ENCODE measurements around the gene TSPAN19.

Gene TSPAN19

DNA sequence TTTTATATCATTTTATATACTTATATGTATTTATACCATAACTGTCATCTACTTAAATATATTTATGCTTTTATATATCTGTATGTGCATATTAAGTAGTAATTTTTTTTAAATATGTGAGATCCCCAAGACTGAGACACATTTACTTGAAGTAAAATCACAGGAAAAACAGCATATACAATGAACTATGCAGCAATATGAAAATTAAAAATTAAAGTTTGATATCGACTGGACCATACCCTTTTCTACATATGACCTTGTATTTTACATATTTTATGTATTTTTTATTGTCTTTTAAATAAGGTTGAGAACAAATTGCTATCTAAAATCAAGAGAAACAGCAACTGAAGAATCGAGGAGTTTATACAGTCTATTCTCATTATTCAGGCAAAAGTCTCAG lies 50.0 kb downstream of the TSPAN19 start:
- no peak for DNase-seq
- peak overlapping the region; percentile 53 for H3K27ac ChIP-seq
- no peak overlapping the region for H3K4me3 ChIP-seq (ENCODE audit: low read depth, low read length)
- H3K36me3 ChIP-seq, result no peaks in the 10 kb centered on the region
- no peaks in the 10 kb centered on the region for H3K9me3 ChIP-seq (ENCODE audit: severe bottlenecking)
- H3K27me3 ChIP-seq (ENCODE audit: insufficient read depth, low read depth, severe bottlenecking), result no peaks in the 10 kb centered on the region
- TF ChIP-seq, protein P1, sequence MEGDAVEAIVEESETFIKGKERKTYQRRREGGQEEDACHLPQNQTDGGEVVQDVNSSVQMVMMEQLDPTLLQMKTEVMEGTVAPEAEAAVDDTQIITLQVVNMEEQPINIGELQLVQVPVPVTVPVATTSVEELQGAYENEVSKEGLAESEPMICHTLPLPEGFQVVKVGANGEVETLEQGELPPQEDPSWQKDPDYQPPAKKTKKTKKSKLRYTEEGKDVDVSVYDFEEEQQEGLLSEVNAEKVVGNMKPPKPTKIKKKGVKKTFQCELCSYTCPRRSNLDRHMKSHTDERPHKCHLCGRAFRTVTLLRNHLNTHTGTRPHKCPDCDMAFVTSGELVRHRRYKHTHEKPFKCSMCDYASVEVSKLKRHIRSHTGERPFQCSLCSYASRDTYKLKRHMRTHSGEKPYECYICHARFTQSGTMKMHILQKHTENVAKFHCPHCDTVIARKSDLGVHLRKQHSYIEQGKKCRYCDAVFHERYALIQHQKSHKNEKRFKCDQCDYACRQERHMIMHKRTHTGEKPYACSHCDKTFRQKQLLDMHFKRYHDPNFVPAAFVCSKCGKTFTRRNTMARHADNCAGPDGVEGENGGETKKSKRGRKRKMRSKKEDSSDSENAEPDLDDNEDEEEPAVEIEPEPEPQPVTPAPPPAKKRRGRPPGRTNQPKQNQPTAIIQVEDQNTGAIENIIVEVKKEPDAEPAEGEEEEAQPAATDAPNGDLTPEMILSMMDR (IDR thresholded peaks at IDR 0.05; ENCODE audit: low read depth, low read length), result no peak

DNA sequence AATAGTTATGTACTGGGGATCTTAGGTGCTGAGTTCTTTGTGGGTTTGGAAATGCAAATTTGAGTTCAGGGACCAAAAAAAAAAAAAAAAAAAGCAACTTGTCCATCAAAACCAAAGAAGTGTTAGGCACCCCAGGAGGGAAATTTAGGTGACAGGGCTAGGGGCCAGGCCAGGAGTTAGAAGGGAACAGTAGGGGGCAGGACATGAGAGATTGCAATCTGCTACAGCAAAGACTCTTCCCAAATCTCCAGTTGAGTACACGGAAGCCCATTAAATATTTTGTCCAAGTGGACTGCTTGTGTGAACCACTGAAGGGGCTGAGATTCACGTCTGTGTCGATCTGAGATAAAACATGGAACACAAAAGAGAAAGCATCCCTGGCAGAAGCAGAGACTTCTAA lies 52.8 kb downstream of the TSPAN19 start:
- Histone ChIP-seq H3K4me3 (ENCODE audit: low read depth, low read length) (no peak overlapping the region), H3K36me3 (no peaks in the 10 kb centered on the region), H3K27me3 (ENCODE audit: insufficient read depth, low read depth, severe bottlenecking) (no peaks in the 10 kb centered on the region), H3K27ac (no peak overlapping the region), H3K9me3 (ENCODE audit: severe bottlenecking) (no peaks in the 10 kb centered on the region)
- DNase-seq, result no peak
- TF ChIP-seq, protein P1 (IDR thresholded peaks at IDR 0.05; ENCODE audit: low read depth, low read length), result no peak

DNA sequence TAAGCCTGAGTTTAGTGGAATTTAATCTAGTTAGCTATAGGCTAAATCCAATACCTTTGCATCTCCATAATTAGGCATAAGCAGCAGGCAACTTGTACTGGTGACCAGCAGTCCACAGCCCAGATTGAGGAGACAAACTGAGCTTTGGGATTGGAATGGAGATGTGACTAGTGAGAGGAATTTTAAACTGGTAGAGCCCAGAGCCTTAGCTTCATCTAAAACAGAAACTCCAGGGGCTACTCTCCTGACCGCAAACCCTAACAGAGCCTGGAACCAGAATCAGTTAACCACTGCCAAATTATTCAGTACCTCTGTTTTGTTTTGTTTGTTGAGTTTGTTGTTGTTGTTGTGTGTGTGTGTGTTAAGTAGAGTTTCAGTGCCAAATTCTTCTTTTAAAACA lies 53.2 kb downstream of the TSPAN19 start:
- Histone ChIP-seq H3K9me3 (ENCODE audit: severe bottlenecking) (no peaks in the 10 kb centered on the region), H3K36me3 (no peaks in the 10 kb centered on the region), H3K27me3 (ENCODE audit: insufficient read depth, low read depth, severe bottlenecking) (no peaks in the 10 kb centered on the region), H3K27ac (no peak overlapping the region), H3K4me3 (ENCODE audit: low read depth, low read length) (no peak overlapping the region)
- no peak for DNase-seq
- TF ChIP-seq, protein P1 (IDR thresholded peaks at IDR 0.05; ENCODE audit: low read depth, low read length), result no peak

DNA sequence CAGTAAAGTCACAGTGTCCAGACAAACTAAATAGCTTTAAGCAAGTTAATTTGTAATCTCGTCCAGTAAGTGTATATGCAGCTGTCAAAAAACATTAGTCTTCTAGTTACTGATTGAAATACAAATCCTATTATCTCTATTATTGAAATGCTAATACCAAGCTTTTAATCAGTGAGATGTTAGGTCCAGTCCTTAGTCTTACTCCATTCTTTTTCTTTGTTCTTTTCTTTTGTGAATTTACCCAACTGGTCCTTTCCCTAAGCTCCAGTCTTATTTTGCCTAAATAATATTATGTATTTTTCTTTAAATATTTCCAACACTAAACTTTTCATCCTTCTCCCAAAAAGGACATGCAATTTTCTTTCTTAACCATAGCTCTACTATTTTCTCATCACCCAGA lies 57.2 kb downstream of the TSPAN19 start:
- no peak overlapping the region for H3K4me3 ChIP-seq (ENCODE audit: low read depth, low read length)
- H3K27ac ChIP-seq, result peak overlapping the region; percentile 44
- TF ChIP-seq, protein P1 (IDR thresholded peaks at IDR 0.05; ENCODE audit: low read depth, low read length), result no peak
- no peak for DNase-seq
- peaks cover 7% of the 10 kb centered on the region for H3K9me3 ChIP-seq (ENCODE audit: severe bottlenecking)
- no peaks in the 10 kb centered on the region for H3K27me3 ChIP-seq (ENCODE audit: insufficient read depth, low read depth, severe bottlenecking)
- no peaks in the 10 kb centered on the region for H3K36me3 ChIP-seq

DNA sequence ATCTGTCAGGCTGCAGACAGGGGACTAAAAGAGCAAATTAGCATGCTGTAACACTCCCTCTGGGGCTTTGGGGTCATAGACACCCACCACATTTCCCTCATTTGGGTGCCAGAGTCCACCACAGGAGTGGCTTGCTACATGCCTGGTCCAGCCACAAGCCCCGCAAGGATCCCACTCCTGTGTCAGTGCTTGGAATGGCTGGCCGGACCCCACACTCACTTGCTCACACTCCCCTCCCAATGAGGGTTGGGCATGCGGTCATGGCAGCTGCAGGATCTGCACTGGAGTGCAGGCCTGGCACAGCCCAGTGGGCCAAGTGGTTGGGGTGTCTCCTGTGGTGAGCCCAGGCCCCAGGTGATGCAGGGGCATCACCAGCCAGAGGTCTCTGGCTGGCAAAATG lies 59.9 kb downstream of the TSPAN19 start:
- Histone ChIP-seq H3K9me3 (ENCODE audit: severe bottlenecking) (peaks cover 7% of the 10 kb centered on the region), H3K36me3 (no peaks in the 10 kb centered on the region), H3K4me3 (ENCODE audit: low read depth, low read length) (no peak overlapping the region), H3K27ac (no peak overlapping the region), H3K27me3 (ENCODE audit: insufficient read depth, low read depth, severe bottlenecking) (no peaks in the 10 kb centered on the region)
- DNase-seq, result no peak
- TF ChIP-seq, protein P1 (IDR thresholded peaks at IDR 0.05; ENCODE audit: low read depth, low read length), result no peak

DNA sequence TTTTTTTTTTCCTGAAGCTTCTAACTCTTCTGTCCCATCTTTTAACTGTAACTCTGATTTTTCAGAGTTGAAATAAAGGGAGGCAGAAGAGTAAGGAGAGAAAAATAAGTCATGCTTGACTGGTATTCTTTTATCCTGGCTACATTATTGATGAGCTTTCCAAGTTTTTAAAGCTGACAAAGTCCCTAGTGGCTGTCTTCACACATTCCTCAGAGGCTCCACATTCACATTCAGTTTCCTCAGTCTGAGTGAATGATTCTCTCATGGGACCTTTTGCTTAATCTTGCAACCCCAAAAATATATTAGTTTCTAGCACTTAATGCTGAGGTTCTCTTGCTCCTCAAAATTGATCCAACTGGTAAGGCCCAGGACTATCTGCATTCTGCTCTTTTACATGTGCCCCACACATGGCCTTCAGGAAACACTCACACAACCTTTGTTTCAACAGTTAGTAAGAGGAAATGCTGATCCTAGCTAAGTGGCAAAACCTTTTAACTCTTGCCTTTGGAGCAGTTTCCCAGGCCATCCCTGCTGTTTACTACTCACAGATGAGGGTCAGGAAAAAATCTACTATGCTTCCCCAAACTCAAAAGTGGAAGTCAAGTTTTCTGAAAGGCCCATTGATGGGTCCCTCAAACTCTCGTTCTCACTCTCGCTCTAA lies 61.8 kb downstream of the TSPAN19 start:
- TF ChIP-seq, protein P1 (IDR thresholded peaks at IDR 0.05; ENCODE audit: low read depth, low read length), result no peak
- Histone ChIP-seq H3K27me3 (ENCODE audit: insufficient read depth, low read depth, severe bottlenecking) (no peaks in the 10 kb centered on the region), H3K4me3 (ENCODE audit: low read depth, low read length) (no peak overlapping the region), H3K9me3 (ENCODE audit: severe bottlenecking) (peaks cover 7% of the 10 kb centered on the region), H3K27ac (no peak overlapping the region), H3K36me3 (no peaks in the 10 kb centered on the region)
- DNase-seq, result no peak
